CD4-positive, alpha-beta T cell treated with Interferon gamma for 1 hour (primary cell): Measurements from ENCODE around the gene NRAP.

Experiments used
- DNase-seq: peaks from one replicate; pipeline ENCODE4 v3.0.0-alpha.2; 2020

The NRAP gene

DNA sequence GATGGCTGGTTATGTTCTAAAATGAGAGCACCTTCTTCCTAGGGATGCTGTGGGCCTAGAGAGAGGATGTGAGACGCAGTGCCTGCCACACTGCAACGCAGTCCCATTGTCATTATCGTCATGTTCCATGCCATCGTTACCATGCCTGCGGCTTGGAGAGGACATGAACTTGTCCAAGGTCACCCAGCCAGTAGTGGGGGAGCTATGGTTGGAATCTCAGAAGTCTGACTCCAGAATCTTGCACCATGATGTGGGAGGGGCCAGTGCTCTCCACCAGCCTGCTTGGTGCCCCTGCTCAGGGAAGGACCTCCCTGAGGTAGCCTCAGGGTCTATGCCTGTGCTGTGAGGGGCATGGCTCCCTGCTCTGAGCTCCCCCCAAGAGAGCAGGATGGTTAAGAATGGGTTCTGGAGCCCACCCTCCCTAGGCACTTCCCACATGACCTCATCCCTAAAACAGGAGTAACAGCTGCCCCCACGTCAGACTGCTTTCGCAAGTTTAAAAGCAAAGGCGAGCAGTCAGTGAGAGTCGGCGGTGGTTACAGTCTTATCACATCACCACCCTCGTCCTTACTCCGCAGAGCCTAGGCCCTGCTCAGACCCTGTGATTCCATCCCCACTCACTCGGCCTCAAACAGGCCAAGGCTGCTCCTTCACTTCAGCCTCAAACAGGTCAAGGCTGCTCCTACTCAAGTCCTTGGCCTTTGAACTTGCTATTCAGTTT lies 60.6 kb downstream of the NRAP start:
- no peak for DNase-seq

DNA sequence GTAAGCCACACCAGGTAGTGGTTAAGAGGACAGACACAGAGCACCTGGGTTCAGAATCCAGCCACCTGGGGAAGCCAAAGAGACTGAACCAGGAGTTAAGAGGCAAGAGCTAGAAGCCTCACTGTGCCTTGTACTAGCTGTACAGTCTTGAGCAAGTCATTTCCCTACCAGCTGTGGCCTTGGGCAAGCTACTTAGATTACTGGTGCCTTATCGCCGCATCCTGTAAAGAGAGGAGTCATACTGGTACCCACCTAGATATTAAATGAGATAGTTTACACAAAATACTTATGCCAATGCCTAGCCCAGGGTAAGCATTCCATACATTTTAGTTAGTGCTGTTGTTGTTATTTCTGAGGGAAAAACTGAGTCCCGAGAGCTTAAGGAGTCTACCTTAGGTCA lies 63.3 kb downstream of the NRAP start:
- DNase-seq: no peak

DNA sequence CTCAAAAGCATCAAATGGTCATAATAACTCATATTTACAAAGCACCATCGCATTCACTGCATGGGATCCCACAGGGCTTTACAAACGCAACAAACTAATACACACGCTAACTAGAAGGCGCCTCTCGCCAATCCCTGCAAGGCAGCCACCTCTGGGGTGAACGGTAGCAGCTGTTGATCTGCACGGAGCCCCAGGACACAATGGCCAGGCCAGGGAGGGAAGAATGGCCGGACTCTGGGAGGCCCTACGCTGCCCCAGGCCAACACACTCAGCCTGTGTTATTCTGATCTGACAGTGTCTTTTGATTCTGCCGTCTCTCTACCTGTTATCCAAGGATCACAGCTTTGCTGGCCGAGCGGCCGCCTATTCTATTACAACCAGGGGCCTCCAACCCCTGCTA lies 69.2 kb downstream of the NRAP start:
- no peak for DNase-seq

DNA sequence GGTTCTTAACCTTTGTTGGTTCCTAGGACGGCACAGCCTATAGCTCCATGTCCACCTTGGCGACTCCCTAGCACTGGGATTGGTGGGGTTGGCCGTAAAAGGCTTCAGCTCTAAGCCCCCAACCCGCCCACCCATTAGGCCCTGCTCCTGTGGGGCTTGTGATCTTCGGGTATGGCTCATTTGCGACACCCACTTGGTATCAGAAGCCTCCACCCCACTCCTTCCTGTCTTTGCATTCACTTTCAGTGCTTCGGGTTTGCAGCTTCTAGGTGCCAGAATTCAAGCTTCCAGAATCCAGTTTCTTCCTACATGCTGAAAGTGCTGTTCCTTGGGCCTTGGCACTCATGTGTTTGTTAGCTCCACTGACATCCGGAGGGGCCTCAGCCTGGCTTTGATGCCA lies 71.5 kb downstream of the NRAP start:
- DNase-seq: no peak

DNA sequence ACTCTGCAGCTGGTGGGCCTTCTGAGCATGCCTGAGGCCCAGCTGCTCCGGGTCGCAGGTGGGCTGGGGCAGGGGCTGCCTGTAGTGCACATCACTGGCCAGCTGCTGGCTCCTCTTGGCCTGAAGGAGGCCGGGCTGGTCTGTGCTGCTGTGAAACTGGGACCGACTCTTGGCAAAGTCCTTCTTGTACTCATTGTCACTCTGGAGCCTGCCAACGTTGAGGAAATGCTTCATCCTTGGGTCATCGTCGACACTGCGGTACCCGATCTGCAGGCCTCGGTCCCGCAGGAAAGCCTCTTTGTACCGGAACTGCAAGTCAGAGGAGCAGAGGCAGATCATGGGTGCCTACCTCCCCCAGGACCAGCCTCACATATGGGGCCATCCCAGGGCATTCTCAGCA lies 73.3 kb downstream of the NRAP start:
- no peak for DNase-seq

DNA sequence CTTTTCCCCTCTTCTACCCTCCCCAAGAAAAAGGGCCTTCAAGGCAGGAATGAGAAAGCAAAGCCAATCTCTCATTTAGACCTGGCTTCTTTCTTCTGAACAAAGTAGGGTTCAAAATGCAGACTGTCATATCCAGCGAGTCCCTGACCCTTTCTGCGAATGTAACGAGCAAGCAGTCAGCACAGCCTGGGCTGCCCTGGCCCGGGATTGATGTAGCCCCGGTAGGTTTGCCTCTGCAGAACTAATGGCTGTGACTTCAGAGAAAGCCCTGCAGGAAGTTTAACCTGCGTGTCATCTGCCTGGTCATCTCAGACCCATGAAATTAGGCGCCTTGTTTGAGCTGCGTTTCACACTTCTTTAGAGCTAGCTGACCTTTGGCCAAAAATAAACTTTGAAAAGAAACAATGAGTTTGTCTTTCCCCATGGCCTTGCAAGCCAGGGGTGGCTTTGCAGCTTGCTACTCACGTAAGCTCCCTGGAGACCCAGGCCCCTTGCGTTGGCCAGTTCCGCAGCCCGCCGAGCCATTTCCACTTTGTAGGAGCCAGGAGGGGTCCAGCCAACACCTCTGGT lies 74.6 kb downstream of the NRAP start:
- no peak for DNase-seq

DNA sequence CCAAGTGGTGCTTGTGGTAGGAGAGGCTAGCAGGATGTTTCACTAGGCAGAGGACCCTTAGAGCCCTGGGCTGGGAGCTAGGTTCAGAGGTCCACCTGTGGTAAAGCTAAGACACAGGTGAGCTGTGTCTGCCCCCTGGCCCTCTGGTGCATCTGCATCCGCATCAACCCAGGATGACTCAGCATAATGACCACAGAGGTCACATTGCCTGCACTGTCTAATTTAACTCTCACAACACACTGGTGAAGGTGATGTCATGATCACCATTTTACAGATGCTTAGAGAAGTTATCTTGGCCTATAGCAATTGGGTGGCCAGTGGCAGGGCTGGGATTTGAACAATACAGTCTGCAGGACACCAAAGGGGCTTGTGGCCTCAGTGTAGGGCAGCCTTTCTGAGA lies 77.9 kb downstream of the NRAP start:
- no peak for DNase-seq

DNA sequence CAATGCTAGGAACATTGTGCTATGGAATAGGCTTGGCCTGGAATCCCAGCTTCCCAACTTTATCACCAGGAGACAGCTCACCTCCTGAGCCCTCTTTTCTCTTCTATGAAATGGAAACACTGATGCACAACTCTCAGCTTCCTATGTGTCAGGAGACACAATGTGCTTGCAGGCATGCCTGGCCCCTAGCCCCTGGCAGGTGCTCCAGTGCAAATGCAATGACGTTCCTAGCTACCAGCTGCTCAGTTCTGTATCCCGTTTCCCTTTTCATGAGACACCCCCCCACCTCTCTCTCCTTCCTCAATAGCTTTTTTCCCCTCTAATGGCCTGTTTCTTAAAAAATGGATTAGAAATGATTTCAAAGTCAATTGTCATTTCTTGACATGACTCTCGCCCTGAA lies 80.3 kb downstream of the NRAP start:
- DNase-seq: no peak

DNA sequence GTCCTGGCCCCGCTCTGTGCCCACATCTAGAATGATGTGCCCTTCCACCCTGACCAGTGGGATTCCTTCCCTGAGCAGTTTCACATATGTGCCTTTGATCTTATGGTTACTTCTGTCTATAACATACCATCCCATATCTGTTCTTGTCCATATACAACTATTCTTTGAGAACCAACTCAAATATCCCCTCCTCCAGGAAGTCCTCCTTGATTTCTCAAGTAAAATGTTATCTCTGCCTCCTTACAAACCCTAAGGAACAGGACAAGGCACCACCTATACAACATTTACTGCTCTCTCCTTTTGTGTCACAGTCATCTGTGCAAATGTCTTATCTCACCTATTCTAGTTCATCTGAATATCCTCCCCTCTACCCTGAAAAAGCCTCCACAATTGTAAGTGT lies 82.7 kb downstream of the NRAP start:
- no peak for DNase-seq

DNA sequence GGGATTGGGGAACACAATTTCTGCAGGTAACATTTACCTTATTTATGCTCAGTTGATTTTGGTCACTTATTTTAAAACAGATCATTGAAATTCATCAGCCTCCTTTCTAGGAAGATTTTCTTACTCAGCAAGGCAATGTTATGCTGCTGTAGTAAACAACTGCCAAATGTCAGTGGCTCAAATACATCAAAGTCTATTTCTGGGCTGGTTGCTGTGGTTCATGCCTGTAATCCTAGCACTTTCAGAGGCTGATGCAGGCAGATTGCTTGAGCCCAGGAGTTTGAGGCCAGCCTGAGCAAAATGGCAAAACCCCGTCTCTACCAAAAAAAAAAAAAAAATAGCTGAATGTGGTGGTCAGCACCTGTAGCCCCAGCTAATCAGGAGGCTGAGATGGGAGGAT lies 85.1 kb downstream of the NRAP start:
- no peak for DNase-seq

DNA sequence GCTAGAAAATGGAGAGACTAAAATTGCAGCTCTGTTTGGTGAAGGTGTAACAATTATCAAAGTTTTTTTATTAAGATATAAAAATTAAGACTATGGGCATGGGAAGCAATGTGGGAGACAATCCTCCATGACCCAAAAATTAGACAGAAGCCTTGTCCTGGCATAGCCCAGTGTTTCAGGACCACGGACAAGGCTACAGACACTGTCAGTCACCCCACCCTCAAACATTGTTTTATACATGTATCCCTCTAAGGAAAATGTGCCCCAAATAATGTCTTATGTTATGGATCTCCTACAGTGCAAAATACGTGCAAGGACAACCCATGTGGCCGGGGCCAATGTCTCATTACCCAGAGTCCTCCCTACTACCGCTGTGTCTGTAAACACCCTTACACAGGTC lies 87.0 kb downstream of the NRAP start:
- no peak for DNase-seq

DNA sequence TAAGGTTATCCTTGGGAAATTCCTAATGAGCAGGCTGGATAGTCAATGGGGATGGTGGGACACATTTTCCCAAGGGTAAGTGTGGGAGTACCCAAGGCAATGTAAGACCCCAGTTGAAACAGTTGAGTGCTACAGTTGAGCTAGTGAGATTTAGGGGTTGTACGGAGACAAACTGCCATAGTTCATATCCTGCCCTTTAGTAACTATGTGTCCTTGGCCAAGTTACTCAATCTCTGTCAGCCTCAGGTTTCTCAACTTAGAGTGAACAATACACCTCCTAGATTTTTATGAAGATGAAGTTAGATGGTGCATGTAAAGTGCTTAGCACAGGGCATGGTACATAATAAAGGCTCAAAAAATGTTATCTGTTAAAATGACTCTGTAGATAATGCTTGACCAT lies 90.5 kb downstream of the NRAP start:
- DNase-seq: no peak

DNA sequence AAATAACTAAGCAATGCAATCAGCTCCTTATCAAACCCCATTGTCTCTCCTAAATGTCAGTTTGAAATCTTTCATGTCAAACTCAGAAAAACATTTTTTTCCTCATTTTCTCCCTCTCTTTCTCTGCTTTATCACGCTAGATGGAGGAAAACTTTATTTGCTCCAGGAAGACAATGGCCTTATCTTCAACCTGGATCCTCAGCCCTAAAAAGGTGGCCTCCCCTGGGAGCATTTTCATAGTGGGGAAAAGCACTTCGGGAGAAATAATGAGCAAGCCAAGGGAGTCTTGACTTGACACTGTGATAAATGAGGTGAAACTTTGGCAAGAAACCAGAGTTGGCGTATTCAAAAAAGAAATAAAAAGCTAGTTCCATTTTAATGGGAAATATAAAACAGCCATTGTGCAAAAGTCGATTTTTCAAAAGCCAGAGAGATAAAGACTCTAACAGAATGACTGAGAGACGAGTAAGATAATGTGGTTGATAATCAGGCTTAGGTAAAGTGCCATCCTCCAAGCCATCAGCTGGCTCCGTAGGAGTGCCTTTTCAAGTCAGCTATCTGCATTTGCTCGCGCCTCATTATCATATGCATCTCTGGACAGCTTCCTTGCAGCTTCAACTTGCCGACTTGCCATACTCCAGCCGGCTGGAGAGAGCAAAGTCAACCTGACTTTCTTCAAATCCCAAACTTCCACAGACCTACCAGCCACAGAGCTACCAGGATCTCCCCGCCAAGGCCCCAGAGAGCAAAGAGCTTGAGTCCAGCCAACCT lies 91.1 kb downstream of the NRAP start:
- DNase-seq: no peak

DNA sequence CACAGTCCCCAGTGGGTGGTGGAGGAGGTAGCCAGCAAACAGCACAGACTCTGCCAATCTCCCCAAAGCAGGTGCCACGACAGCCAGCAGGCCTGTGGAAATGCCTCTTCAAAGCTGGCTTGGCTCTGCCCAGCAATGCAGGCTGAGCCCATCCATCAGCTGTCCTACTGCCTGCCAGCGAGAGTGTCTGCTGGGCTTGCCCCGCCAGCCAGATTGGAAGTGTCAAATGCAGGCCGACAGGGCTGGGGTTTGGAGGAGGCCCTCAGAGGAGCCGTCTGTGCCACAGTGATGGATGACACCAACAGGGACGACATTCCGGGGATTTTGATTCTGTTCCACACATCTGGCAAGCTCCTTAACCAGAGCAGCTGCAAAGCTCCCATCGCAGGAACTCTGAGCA lies 94.3 kb downstream of the NRAP start:
- DNase-seq: no peak

DNA sequence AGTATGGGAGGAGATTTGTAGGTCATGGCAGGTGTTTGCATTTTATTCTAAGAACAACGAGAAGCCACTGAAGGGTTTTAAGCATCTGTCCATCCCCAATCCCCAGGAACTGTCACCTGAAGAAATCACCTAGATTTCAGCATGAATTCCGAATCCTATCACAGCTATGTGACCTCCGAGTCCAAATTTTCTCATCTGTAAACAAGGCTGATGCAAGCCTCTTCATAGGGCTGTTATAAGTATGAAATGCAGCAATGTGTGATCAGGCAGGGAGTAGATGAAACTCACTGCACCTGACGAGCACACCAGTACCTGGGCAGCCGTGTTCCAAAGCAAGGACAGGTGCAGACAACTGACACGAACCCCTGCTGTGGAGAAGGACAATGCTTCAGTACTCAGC lies 97.0 kb downstream of the NRAP start:
- no peak for DNase-seq

DNA sequence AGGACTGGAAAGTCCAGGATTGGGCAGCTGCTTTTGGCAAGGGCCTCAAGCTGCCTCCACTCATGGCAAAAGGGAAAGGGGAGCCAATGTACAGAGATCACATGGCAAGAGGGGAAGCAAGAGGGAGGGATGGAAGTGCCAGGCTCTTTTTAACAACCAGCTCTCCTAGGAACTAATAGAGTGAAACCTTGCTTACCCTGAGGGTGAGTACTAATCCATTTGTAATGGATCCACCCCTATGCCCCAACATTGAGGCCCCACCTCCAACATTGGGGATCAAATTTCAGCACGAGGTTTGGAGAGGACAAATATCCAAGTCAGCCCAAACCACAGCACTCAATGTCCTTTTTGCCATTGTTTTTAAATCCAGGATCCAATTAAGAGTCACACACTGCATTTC lies 98.5 kb downstream of the NRAP start:
- DNase-seq: no peak

DNA sequence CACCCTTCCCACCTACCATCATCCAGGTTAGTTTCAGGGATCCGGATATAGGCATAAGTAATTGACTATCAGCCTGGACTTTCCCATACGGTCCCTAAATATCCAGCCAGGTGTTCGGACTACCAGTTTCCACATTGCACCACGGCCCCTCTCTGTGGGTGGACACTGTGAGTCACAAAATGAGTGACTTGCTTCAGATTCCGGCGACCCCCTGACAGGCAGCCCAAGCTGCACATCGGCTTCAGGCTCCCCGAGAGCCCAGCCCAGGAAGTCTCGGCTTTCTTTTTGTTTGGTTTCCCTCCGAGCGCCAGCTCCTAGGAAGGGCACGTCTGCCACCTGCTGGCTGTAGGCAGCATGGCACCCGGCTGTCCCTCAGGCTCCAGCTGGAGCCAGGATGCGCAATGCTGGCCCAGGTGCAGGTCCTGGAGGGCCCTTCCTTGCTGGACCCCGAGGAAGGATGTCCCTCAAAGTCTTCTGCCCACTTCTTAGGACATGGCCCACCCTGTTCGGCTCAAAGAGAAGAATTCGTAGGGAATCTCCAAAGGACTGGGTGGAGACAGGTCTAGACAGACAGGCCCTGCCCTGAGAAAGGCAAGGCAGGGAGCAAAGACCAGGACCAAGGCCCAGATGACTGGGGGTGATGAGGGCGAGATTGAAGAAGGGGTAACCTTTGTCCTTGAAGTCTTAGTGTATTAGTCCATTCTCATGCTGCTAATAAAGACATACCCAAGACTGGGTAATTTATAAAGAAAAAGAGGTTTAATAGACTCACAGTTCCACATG lies 100.3 kb downstream of the NRAP start:
- DNase-seq: peak; percentile 53

DNA sequence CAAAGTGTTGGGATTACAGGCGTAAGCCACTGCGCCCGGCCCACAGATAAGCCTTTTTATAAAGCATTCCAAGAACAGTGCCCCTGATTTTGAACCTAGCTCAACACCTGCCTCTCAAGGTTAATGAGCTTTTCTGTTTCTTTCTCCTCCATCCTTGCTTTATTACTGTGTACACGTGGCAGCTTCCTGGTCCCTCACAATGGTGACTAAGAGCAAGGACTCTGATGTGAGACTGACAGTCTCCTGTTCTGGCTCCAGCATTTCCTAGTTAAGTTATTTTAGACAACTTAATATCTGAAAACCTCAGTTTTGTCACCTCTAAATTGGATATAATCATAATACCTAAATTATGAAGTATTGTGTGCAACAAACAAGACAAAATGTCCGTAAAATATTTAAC lies 101.1 kb downstream of the NRAP start:
- no peak for DNase-seq

DNA sequence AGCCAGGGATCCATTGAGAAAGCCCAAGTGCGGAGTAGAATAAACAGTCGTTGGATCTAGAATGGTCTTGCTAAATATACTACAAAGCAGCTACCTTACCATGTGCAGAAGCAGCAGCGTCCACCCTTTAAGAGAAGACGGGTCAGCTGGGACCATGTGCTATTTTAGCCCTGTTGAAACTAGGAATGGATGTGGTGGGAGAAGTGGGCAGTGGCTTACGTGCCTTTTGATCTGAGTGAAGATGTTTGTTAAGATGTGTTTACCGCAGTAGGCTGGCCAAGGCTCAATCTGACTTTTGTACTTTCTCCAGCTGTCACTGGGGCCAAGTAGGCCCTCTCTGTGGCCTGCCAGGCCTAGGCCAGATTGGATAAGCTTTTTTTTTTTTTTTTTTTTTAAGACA lies 101.8 kb downstream of the NRAP start:
- DNase-seq: no peak

DNA sequence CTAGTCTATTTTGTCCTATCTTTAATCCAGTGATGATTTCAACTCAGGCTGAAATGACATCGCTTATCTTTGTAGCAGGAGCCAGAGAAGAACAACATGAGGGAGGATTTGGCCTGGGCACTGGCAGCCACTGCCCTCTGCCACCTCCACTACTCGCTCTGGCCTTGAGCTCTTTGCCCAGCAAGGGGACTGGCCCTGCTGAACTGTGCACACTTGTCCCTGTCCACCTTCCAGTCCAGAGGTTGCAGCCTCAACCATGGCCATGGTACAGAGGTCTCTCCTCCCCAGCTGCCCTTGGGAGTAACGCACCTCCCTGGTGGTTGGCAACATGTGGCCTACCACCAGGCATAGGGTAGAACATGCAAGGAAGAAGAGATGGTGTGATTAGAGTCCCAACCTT lies 102.6 kb downstream of the NRAP start:
- no peak for DNase-seq

DNA sequence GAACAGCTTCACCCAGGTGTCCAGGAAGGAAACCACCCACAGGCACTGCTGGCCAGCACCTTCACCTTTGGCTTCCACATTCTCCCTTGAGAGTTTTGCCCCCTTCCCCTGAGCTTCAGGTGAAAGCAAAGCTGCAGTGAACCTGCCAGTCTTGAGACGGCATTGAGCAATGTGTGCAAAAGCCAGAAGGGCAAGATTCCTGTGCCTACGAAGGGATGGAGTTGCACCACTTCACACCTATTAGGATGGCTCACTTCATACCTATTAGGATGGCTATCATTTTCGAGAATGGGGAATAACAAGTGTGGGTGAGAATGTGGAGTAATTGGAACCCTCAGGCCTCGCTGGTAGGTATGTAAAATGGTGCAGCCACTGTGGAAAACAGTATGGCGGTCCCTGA lies 103.8 kb downstream of the NRAP start:
- DNase-seq: no peak

DNA sequence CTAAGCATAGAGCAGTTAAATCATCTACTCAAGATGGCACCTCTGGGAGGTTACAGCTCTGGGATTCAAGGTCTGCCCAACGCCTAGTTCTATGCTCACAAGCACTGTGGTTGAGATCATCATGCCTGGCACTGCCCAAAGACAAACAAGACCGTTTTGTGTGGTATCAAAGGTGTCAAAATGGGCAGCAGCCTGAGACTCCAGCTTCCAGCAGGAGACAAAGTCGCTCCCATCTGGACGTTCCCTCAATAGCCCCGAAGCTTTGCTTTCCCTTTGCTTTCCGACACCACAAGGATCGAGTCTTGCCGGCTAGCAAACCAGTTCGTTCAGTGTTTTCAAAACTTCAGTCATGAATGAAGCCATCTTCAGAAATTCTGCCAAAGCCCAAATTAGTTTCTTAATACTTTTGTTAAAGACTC lies 105.9 kb downstream of the NRAP start:
- DNase-seq: no peak

DNA sequence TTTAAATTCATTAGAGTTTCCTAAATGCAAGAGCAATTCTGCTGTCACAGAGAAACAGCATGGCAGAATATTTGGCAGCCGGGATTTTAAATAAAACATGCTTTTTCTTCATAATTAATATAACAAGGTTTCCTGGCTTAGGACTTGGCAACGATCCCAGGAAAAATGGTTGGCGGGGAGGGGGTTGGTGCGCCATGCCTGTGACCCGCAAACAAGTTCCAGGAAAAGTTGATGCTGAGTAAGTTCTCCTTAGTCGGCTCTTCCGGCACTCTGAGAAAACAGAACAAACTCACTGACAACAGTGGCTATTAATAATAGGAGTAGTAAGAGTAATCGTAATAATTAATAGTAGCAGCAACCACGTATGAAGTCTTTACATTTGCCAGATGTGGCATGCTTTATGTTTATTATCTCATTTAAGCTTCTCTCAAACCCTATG lies 106.4 kb downstream of the NRAP start:
- no peak for DNase-seq

DNA sequence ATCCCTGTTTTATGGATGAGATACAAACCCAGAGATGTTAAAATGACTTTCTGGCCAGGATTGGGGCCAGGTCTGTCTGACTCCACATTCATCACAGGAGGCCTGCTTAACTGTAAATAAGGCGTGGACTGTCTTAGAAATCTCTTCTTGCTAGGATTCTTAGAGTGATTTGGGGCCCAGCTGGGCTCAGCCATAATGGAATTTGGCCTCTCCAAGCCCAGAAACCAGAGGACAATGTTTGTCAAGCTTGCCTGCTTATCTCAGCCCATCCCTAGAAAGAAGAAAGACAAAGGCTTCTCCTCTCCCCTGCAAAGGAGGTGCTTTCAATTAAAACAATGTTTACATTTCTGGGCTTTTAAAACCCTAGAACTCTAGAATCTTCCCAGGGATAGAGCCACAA lies 108.1 kb downstream of the NRAP start:
- DNase-seq: no peak
